NCI-H1092 treated with DMSO at 0.1 percent for 48 hours (cell line): ENCODE data around the gene FBXW8.
"Not testable (repeated sequence)": the region's sequence is repeated elsewhere in the genome, so short reads cannot be mapped to it uniquely, and the experiment has no call there.

Experiments
- DNase-seq: peaks from one replicate; lab custom pipeline; 2025; lab: John Stamatoyannopoulos, UW

The FBXW8 gene

DNA sequence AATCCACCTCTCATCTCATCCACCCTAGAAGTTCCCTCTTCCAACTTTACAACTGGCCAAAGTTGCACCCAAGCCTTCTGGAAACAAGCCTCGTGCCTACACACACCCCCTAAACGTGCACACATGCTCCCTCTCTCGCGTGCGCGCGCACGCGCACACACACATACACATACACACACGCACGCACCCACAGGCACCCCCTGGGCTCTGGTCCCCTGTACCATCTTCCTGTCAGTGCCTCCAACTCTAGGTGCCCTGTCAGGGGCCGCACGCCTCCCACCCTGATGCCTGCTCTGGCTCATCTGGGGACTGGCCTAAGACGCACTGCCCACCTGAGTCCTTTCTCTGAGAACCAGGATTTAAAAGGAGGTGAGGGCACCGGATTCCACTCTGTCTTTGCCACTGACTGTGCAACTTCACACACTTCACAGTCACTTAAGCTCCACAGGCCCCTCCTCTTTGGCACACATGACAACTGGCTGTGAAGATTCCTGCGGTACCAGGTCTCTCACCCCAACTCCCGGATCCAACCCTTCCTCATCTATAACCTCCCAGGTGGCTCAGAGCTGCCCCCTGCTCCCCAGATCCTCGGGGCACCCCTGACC is 142.9 kb downstream of the FBXW8 start:
- DNase-seq = no peak

DNA sequence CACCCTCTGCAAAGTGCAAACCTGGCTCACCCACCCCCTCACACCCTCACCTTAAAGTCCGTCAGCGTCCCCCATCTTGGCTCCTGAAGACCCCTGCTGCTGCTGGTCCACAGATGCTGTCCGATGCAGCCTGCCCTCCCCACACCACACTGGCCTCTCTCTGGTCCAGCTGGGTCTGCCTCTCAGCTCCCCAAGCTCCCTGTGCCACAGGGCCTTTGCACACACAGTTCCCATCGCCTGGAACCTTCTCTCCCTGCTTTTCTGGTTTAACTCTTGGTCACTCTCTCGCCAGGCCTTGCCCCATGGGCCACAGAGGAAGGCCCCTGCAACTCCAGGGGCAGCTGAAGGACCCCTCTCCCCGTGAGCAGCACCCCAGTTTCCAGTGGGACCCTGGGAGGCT is 143.5 kb downstream of the FBXW8 start:
- DNase-seq = no peak

DNA sequence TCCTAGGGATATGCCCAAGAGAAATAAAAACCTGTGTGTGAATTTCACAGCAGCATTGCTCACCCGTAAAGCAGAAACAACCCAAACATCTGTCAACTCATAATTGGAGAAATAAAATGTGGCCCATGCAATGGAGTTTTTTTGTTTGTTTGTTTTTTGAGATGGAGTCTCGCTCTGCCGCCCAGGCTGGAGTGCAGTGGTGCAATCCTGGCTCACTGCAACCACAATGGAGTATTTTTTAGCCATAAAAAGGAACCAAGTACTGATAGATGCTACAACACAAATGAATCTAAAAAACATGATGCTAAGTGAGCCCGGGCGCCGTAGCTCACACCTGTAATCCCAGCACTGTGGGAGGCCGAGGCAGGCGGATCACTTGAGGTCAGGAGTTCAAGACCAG is 146.9 kb downstream of the FBXW8 start:
- DNase-seq = not testable (repeated sequence)

DNA sequence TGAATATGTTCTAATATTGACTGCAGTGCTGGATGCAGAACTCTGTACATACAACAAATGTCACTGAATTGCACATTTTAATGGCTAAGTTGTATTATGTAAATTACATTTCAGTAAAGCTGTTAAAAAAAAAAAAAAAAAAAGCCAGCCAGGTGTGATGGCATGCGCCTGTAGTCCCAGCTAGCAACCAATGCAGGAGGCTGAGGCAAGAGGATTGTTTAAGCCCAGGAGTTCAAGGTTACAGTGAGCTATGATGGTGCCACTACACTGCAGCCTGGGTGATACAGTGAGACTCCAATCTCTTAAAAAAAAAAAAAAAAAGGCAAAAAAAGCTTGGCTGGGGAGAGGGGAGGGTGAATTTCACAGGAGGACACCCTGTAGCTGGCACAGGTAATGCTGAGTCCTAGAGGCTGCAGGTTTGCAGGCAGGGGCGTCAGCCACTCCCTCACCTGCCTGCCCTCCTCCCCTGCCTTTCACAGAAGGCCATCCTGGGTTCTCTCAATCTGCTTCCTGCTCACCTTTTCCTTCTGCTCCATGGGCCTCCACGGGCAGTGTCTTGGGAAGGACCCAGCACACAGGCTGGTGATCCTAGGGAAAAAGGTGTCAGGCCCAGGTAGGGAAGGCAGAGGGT is 147.8 kb downstream of the FBXW8 start:
- DNase-seq = no peak

DNA sequence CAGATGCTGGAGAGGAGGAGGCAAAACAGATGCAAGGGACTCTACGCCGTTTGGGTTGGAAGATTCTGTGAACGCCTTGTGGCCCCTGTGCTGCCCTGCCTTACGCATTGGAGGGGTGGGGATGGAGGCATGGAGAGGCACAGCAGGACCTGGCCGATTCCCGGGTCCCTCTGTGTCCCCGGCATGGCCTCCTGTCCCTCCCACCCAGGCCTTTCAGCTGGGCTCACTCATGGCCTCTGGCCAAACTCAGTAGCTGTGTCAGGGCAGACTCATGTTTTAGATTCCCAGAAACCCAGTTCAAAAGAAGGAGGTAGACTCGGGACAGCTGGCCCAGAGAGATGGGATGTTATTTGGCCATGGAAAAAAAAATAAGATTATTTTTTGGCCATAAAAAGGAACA is 148.4 kb downstream of the FBXW8 start:
- no peak for DNase-seq

DNA sequence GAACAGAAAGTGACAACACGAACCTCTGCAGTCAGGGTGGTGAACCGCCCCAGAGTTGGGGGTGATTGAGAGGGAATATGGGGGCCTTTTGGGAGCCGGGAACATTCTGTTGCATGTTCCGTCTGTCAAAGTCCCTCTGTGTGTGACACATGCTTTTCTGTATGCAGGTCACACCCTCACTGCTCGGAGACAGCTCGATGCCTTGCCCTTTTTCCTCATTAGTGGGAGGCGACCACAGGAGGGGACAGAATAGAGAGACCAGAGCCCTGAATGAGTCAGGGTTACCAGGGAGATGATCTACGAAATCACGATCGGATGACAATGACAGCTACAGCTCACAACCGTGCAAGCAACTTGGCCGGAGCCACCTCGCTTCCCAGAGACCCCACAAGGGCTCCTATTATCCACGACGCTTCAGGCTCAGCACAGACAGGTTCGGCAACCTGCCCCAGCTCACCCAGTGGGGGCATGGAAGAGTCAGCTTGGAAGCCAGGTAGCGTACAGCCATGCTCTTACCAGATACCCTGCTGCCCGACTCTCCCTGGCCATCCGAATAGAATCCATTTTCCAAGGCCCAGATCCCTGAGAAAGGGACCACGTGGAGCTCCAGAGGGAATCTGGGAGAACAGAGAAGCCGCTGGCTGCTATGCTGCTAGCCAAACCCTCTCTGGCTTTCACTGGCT is 149.6 kb downstream of the FBXW8 start:
- DNase-seq = no peak

DNA sequence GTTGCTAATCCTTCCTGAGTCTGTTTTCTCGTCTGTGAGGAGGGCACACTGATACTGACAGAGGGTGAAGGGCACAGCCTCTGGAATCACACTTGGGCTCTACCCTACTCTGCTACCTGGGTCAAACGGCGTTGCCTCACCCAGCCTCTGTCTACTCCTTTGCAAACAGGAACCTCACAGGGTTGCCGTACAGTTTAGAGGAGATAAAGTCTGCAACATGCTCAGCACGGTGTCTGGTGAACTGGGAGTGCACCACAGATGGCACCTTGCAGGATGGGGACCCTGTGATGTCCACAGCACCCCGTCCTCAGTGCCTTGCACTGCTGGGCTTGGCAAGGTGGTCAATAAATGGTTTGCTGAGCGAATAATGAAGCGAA is 150.2 kb downstream of the FBXW8 start:
- no peak for DNase-seq

DNA sequence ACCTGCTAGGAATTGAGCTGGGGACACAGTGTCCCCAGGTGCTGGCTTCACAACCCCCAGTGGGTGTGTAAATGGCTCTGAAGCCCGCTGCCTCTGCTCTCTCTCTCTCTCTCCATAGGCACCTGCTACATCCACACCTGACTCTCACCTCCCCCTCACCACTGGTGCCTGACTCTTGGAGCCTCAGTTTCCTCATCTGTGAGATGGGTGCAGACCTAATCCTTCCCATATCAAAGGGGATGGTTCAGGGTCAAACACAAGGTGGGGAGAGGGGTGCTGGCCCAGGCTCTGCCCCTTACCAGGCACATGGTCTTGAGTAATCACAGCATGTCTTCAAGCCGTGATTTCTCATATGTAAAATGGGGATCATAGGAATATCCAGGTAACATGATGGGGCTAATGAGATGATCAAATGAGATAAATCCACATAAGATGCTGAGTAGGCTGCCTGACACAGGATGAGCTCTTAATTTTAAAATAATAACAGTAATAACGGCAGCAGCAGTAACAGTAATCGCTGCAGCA is 150.9 kb downstream of the FBXW8 start:
- DNase-seq = no peak

DNA sequence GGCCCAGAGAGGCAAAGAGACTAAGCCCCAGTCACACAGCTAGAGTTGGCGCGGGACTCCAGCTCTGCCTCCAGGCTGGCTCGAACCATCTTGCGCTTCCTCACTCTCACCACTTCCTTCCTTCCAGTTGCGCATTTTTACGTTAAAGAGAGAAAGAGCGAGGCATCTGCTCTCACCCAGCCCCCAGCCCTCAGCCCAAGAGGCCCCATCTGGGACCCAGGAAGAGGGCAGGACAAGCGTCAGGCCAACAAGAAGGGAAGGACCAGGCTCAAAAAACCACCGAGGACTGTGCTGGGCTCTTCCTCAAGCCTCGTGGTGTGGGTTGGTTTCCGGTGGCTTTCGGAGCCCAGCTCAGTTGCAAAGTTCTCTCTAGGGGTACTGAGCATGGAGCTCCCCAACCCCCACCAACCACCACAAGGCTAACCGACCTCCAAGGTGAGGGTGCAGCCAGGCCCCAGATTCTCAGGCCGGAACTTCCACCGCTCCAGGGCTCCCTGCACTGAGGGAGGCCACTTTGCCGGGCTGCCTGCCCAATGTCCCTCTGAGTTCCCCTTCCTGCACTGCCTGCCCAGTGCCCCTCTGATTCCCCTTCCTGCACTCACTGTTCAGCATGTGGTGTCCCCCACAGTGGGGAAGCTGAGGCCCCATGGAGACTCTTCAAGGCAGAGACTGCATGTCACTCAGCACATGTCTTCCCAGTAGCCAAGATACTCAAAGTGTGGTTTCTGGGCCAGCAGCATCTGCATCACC is 152.6 kb downstream of the FBXW8 start:
- DNase-seq = no peak

DNA sequence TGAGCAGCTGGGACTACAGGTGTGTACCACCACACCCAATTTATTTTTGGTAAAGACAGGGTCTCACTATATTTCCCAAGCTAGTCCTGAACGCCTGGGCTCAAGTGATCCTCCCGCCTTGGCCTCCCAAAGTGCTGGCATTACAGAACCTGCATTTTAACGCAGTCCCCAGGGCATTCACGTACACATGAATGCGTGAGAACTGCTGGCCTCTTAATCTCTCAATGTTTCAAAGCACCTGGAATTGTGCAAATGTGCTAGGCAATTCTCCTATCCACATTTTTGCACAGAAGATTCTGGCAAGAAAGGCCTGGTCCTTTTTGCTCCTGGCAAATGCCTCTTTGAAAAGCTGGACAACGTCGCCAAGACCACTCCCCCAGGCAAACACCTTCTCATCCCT is 153.3 kb downstream of the FBXW8 start:
- no peak for DNase-seq

DNA sequence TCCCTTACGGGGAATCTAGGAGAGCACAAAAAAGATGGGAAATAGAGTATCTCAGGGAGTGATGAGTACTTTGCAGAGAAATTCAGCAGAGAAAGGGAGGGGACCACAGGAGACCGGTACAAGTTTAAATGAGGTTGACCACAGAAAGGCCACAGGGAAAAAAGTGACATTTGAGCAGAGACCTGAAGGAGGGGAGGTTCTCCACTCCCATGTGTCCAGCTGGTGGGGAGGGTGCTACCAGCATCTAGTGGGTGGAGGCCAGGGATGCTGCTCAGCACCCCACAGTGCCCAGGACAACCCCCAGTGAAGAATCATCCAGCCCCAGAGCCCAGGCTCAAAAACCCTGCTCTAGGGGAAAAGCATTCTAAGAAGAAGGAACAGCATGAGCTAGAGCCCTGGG is 153.8 kb downstream of the FBXW8 start:
- no peak for DNase-seq

DNA sequence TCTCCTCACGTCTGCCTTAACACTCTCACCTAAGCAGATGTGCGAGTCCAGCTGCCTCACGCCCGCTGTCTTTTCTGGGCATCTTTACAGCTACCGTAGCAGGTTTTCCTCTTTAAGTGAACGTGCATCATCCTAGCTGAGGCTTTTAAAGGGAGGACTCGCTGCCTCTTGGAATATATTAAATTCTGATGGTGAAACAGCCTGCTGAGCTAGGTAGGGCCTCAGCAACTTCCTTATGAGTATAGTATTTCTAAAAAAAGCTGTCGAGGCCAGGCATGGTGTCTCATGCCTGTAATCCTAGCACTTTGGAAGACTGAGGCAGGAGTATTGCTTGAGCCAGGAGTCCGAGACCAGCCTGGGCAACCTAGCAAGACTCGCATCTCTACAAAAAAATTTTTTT is 156.3 kb downstream of the FBXW8 start:
- no peak for DNase-seq

DNA sequence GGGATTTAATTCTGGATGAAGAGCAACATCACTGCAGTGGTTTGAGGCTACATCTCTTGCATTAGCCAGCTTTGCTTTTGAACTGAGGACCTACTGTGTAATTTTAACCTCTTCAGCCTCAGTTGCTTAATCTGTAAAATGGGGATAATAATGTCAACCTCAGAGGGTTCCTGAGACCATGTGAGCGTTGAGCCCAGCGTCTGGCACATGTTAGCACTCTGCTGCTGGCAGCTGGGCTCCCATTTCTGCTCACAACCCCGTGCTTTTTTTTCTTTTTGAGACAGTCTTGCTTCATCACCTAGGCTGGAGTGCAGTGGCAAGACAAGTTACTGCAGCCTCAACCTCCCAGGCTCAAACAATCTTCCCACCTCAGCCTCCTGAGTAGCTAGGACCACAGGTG is 156.9 kb downstream of the FBXW8 start:
- DNase-seq = no peak

DNA sequence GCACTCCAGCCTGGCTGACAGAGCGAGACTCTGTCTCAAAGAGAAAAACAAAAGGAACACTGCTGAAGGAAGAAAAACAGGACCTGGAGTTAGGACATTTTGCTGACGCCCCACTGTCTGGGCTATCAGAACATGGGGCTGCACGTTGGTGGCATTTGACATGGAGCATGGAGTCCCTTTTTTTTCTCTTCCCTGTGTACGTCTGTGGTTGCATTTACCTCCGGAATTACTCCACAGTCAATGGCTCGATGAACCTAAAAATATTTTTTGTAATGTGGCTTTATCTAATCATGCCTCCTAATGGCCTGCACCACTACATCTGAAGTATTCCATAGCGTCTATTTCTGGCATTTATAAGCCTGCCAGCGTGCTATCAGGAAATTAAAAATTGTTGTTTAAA is 157.7 kb downstream of the FBXW8 start:
- no peak for DNase-seq

DNA sequence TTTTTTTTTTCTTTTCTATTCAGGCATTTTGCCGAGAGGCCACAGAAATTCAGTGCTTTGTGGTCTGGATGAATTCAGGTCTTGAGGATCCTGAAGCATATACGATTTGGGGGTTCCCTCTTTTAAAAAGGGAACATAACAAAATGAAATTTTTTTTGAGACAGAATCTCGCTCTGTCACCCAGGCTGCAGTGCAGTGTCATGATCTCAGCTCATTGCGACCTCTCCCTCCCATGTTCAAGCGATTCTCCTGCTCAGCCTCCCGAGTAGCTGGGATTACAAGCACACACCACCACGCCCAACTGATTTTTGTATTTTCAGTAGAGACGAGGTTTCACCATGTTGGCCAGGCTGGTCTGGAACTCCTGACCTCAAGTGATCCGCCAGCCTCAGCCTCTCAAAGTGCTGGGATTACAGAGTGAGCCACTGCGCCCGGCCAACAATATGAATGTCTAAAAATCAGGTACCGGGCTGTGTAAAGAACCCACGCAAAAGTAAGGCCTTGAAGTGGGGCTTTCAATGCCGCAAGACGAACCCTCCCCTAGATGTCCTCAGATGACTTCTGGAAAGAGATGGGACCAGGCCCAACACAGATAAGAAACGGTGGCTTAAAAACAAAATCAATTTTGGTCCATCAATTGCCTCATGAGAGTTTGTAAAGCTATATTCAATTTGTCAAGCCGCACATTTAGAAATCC is 158.5 kb downstream of the FBXW8 start:
- DNase-seq = no peak

DNA sequence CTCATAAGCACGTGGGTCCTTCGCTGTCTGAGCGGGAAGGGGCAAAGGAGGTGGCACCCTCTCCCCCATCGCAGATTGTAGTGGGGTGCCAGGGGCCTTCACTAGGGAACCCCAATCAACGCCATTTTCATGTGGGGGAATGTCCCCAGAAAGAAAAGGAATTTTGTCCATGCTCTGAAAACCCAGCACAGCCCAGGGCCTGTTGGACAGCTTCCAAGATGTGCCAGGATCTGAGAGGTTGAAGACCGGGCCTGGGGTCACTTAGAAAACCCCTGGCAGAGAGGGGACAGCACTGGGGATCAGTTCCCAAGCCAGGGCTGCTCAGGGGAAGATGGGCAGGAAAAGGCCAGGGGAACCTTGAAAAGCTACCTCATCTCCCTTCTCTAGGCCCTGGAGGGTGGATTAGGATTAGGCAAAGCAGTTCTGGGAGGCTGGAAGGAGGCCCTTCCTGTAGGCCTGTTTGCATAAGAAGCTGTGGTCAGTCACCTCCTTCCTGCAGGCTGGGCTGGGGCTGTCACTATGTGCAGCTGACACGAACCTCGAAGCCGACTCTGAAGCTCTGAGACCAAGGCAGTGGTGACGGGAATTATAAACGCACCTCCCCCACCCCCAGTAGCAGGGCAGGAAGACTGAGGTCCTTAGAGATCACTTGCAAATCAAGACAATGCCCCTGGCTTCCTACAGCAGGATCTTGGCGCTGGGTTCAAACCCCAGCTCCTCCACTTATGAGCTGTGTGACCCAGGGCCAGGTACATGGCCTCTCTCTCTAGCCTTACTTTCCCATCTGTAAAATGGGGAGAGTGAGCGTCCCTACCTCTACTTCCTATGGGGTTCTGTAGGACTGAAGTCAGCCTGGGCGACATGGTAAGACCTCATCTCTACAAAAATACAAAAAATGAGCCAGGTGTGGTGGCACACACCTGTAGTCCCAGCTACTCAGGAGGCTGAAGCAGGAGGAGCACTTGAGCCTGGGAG is 159.5 kb downstream of the FBXW8 start:
- DNase-seq = no peak

DNA sequence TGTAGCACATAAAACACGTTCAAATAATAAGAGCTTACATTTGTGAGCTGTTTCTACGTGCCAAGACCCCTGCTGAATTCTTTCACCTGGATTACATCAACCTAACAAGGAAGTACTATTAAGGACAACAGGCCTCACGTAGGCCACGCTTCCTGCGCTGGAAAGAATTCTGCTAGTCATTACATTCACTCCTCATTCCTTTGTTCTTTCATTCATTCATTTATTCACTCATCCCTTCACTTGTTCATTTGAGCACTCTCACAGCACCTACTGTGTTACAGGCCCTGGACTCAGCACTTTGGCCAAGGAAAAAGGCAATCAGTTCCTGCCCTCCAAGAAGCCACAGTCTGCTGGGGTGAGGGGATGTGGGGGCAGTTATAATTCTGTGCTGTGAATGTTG is 160.3 kb downstream of the FBXW8 start:
- DNase-seq = no peak

DNA sequence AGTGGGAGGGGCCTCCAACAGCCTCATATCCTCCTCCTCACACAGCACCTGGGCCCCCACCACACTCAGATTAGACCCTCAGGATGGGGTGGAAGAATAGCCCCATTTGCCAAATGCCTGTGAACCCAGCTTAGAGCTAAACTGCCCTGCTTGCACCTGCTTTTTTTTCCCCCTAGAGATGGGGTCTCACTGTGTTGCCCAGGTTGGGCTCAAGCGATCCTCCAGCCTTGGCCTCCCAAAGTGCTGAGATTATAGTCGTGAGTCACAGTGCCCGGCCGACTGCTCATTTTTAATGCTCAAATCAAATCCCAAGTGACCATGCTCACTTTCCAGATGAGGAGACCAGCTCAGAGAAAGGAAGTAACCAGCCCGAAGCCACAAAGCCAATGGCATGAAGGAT is 161.4 kb downstream of the FBXW8 start:
- no peak for DNase-seq

DNA sequence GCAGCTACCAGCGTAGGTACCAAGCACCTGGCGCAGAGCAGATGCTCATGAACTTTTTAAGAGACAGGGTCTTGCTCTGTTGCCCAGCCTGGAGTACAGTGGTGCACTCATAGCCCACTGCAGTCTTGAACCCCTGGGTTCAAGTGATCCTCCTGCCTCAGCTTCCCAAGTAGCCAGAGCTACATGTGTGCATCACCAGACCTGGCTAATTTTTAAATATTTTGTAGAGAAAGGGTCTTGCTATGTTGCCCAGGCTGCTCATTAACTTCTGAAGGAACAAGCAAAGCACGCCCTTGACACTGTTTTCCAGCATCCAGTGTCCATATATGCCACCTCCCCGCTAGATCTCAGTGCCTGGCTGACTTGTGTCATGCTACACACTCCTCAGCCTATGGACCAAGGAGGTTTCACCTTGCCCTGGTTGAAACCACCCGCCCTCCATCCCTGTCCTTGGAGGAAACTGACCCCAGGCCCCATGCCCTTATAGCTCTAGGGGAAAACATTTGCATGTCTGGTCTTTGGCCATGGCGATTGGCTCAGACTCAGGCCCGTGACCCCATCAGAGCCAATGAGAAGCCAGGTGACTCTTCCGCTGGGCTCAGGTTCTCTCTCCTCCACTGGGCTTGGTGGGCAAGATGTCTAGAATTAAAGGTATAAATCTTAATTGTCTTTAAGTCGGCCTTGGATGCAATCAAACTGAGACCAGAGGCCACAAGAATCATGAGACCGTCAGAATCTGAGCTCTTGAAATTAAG is 162.2 kb downstream of the FBXW8 start:
- no peak for DNase-seq

DNA sequence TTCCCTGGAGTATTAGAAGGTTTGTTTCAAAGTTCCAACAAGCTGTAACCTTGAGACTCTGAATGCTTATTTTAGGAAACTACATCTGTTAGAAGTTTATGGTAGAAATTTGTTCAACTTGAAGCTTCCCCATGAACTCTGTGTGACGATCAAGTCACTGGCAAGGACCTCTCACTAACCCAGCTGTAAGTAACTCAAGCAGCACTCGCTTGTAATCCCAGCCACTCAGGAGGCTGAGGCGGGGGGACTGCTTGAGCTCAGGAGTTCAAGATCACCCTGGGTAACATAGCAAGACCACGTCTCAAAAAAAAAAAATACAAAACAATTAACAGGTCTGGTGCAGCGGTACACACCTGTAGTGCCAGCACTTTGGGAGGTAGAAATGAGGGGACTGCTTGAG is 162.9 kb downstream of the FBXW8 start:
- no peak for DNase-seq
